ENCODE results near the gene PATZ1.

Gene PATZ1

GRCh38 chr22:31289344-31289743 is 56.8 kb downstream of the PATZ1 start:
- no peaks in the 10 kb centered on the region for H4K20me1 ChIP-seq (ENCODE audit: insufficient read depth, low read length)
- TF ChIP-seq EZH2 (IDR thresholded peaks at IDR 0.05; ENCODE audit: borderline replicate concordance, low read depth, low read length, severe bottlenecking), result no peak
- TF ChIP-seq, protein P1, sequence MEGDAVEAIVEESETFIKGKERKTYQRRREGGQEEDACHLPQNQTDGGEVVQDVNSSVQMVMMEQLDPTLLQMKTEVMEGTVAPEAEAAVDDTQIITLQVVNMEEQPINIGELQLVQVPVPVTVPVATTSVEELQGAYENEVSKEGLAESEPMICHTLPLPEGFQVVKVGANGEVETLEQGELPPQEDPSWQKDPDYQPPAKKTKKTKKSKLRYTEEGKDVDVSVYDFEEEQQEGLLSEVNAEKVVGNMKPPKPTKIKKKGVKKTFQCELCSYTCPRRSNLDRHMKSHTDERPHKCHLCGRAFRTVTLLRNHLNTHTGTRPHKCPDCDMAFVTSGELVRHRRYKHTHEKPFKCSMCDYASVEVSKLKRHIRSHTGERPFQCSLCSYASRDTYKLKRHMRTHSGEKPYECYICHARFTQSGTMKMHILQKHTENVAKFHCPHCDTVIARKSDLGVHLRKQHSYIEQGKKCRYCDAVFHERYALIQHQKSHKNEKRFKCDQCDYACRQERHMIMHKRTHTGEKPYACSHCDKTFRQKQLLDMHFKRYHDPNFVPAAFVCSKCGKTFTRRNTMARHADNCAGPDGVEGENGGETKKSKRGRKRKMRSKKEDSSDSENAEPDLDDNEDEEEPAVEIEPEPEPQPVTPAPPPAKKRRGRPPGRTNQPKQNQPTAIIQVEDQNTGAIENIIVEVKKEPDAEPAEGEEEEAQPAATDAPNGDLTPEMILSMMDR (IDR thresholded peaks at IDR 0.05; ENCODE audit: borderline replicate concordance, extremely low read depth, low read length, poor library complexity, severe bottlenecking), result no peak
- no peaks in the 10 kb centered on the region for H3K79me2 ChIP-seq (ENCODE audit: insufficient read depth, low read length)
- ATAC-seq (ENCODE audit: insufficient read depth, low read depth) (no peak), DNase-seq (no peak)
- H3K9me3 ChIP-seq (ENCODE audit: insufficient read depth, low read length, severe bottlenecking), result no peaks in the 10 kb centered on the region
- H3K4me3 ChIP-seq (ENCODE audit: low read depth in 1 of 2, low read length in 2 of 2), result no peak overlapping the region
- H3K27me3 ChIP-seq (ENCODE audit: insufficient read depth, low read length, poor library complexity), result no peaks in the 10 kb centered on the region
- H3K4me1 ChIP-seq (ENCODE audit: insufficient read depth, low read length), result peaks cover 55% of the 10 kb centered on the region
- H3K36me3 ChIP-seq (ENCODE audit: insufficient read depth, low read length), result peaks cover 5% of the 10 kb centered on the region; the same call in 1 of the 2 replicates
- H2AFZ ChIP-seq (ENCODE audit: low read depth, low read length), result no peak overlapping the region
- H3K27ac ChIP-seq (ENCODE audit: low read length), result no peak overlapping the region
- no peak overlapping the region for H3K4me2 ChIP-seq (ENCODE audit: insufficient read depth, low read length)
- H3K9ac ChIP-seq (ENCODE audit: low read depth, low read length), result no peak overlapping the region

- H2AFZ ChIP-seq (ENCODE audit: low read depth, low read length), result no peak overlapping the region
- H3K4me1 ChIP-seq (ENCODE audit: insufficient read depth, low read length), result peaks cover 55% of the 10 kb centered on the region
- ATAC-seq (ENCODE audit: insufficient read depth, low read depth), result no peak
- no peak overlapping the region for H3K4me3 ChIP-seq (ENCODE audit: low read depth in 1 of 2, low read length in 2 of 2)
- H3K27me3 ChIP-seq (ENCODE audit: insufficient read depth, low read length, poor library complexity), result no peaks in the 10 kb centered on the region
- no peak overlapping the region for H3K27ac ChIP-seq (ENCODE audit: low read length)
- peaks cover 7% of the 10 kb centered on the region; the same call in 1 of the 2 replicates for H3K36me3 ChIP-seq (ENCODE audit: insufficient read depth, low read length)
- TF ChIP-seq EZH2 (IDR thresholded peaks at IDR 0.05; ENCODE audit: borderline replicate concordance, low read depth, low read length, severe bottlenecking), result no peak
- TF ChIP-seq, protein P1 (IDR thresholded peaks at IDR 0.05; ENCODE audit: borderline replicate concordance, extremely low read depth, low read length, poor library complexity, severe bottlenecking), result no peak
- H3K4me2 ChIP-seq (ENCODE audit: insufficient read depth, low read length), result no peak overlapping the region
- H3K9ac ChIP-seq (ENCODE audit: low read depth, low read length), result no peak overlapping the region
- H3K79me2 ChIP-seq (ENCODE audit: insufficient read depth, low read length), result no peaks in the 10 kb centered on the region
- no peak for DNase-seq
- no peaks in the 10 kb centered on the region for H4K20me1 ChIP-seq (ENCODE audit: insufficient read depth, low read length)
- H3K9me3 ChIP-seq (ENCODE audit: insufficient read depth, low read length, severe bottlenecking), result no peaks in the 10 kb centered on the region
These were observed 57.5 kb downstream of the PATZ1 start for GRCh38 chr22:31288496-31289240.

GRCh38 chr22:31287818-31288495 is 58.2 kb downstream of the PATZ1 start:
- DNase-seq, result no peak
- no peak overlapping the region for H3K4me2 ChIP-seq (ENCODE audit: insufficient read depth, low read length)
- H2AFZ ChIP-seq (ENCODE audit: low read depth, low read length), result no peak overlapping the region
- no peaks in the 10 kb centered on the region for H4K20me1 ChIP-seq (ENCODE audit: insufficient read depth, low read length)
- no peaks in the 10 kb centered on the region for H3K79me2 ChIP-seq (ENCODE audit: insufficient read depth, low read length)
- no peak for ATAC-seq (ENCODE audit: insufficient read depth, low read depth)
- TF ChIP-seq, protein P1 (IDR thresholded peaks at IDR 0.05; ENCODE audit: borderline replicate concordance, extremely low read depth, low read length, poor library complexity, severe bottlenecking), result no peak
- TF ChIP-seq EZH2 (IDR thresholded peaks at IDR 0.05; ENCODE audit: borderline replicate concordance, low read depth, low read length, severe bottlenecking), result no peak
- H3K9ac ChIP-seq (ENCODE audit: low read depth, low read length), result no peak overlapping the region
- no peak overlapping the region for H3K27ac ChIP-seq (ENCODE audit: low read length)
- H3K4me1 ChIP-seq (ENCODE audit: insufficient read depth, low read length), result peaks cover 54% of the 10 kb centered on the region
- no peaks in the 10 kb centered on the region for H3K9me3 ChIP-seq (ENCODE audit: insufficient read depth, low read length, severe bottlenecking)
- peaks cover 7% of the 10 kb centered on the region; the same call in 1 of the 2 replicates for H3K36me3 ChIP-seq (ENCODE audit: insufficient read depth, low read length)
- H3K4me3 ChIP-seq (ENCODE audit: low read depth in 1 of 2, low read length in 2 of 2), result no peak overlapping the region
- no peaks in the 10 kb centered on the region for H3K27me3 ChIP-seq (ENCODE audit: insufficient read depth, low read length, poor library complexity)

Measured in DND-41 (cell line).